Fibroblast of lung (primary cell): ENCODE data around the gene CLMN.

Experiments
- CTCF ChIP-seq, 2 donors: IDR thresholded peaks in 1 of 2; conservative IDR thresholded peaks in 1 of 2; 1 replicate in 1 of 2; 2 replicates in 1 of 2; pipeline ENCODE4 v1.5.1; 2011 to 2012; ENCODE audit warnings: low read length in 2 of 2, control low read depth in 1 of 2, inconsistent platforms in 1 of 2, low read depth in 1 of 2, mild to moderate bottlenecking in 1 of 2
- EZH2 ChIP-seq: IDR thresholded peaks from 2 replicates; pipeline ENCODE4 v1.5.1; 2012; ENCODE audit warnings: low read length, control low read depth, mild to moderate bottlenecking; ENCODE audit errors: missing control alignments

GRCh38 chr14:95238487-95239298 is 81.0 kb downstream of the CLMN start:
- TF ChIP-seq CTCF (conservative IDR thresholded peaks at IDR 0.05 in 1 of 2, IDR thresholded peaks at IDR 0.05 in 1 of 2; ENCODE audit: low read depth in 1 of 2, low read length in 2 of 2): no peak
- no peak for TF ChIP-seq EZH2
